H9 (cell line): ENCODE data around the gene ERMP1. TPM values are rescaled to one million over a fixed set of nuclear protein-coding genes. Genes with fewer than 3 reads are reported as not detected.

Experiments
- DNase-seq: peaks from one replicate; pipeline ENCODE4 v3.0.0-alpha.2; 2017
- H2AFZ ChIP-seq: one replicate; pipeline ENCODE4 v1.6.1; 2013; ENCODE audit warnings: mild to moderate bottlenecking, low read length, control low read depth, moderate library complexity
- H2AK5ac ChIP-seq: 2 replicates; pipeline ENCODE4 v1.6.1; 2013; ENCODE audit warnings: low read length, control low read depth, mixed read lengths; ENCODE audit not compliant: insufficient read length
- H2BK120ac ChIP-seq: one replicate; pipeline ENCODE4 v1.6.1; 2013; ENCODE audit warnings: low read depth, mild to moderate bottlenecking, low read length, control low read depth, inconsistent platforms; ENCODE audit not compliant: poor library complexity, severe bottlenecking
- H2BK12ac ChIP-seq: 2 replicates; pipeline ENCODE4 v1.6.1; 2013; ENCODE audit warnings: low read length, control low read depth, mixed read lengths, low read depth; ENCODE audit not compliant: insufficient read length
- H2BK15ac ChIP-seq: 2 replicates; pipeline ENCODE4 v1.6.1; 2013; ENCODE audit warnings: low read depth, low read length, control low read depth
- H2BK20ac ChIP-seq: one replicate; pipeline ENCODE4 v1.6.1; 2013; ENCODE audit warnings: low read depth, mild to moderate bottlenecking, low read length, control low read depth, inconsistent platforms; ENCODE audit not compliant: poor library complexity, severe bottlenecking
- H2BK5ac ChIP-seq: 2 replicates; pipeline ENCODE4 v1.6.1; 2013; ENCODE audit warnings: low read length, control low read depth, mixed read lengths; ENCODE audit not compliant: insufficient read length
- H3K14ac ChIP-seq: 2 replicates; pipeline ENCODE4 v1.6.1; 2013; ENCODE audit warnings: low read length, control low read depth; ENCODE audit not compliant: insufficient read depth
- H3K18ac ChIP-seq: 2 replicates; pipeline ENCODE4 v1.6.1; 2013; ENCODE audit warnings: low read depth, mild to moderate bottlenecking, mixed read lengths, low read length, control low read depth; ENCODE audit not compliant: insufficient read length
- H3K23ac ChIP-seq: 2 replicates; pipeline ENCODE4 v1.6.1; 2013; ENCODE audit warnings: low read length, control low read depth, mixed read lengths, low read depth; ENCODE audit not compliant: insufficient read length
- H3K23me2 ChIP-seq: 2 replicates; pipeline ENCODE4 v1.6.1; 2013; ENCODE audit warnings: low read depth, mild to moderate bottlenecking, mixed read lengths, low read length, control low read depth; ENCODE audit not compliant: insufficient read length, poor library complexity, severe bottlenecking
- H3K27ac ChIP-seq: 2 replicates; pipeline ENCODE4 v1.5.1; 2013; ENCODE audit warnings: low read length, control low read depth, mixed read lengths, low read depth; ENCODE audit not compliant: insufficient read length
- H3K27me3 ChIP-seq: 2 replicates; pipeline ENCODE4 v1.6.1; 2013; ENCODE audit warnings: low read length, control low read depth, inconsistent platforms; ENCODE audit not compliant: insufficient read depth
- H3K4ac ChIP-seq: 2 replicates; pipeline ENCODE4 v1.6.1; 2013; ENCODE audit warnings: low read depth, mild to moderate bottlenecking, control low read depth, inconsistent platforms, low read length, moderate library complexity
- H3K4me1 ChIP-seq: 2 replicates; pipeline ENCODE4 v1.6.1; 2013; ENCODE audit warnings: low read length, control low read depth, inconsistent platforms; ENCODE audit not compliant: insufficient read depth
- H3K4me2 ChIP-seq: 2 replicates; pipeline ENCODE4 v1.6.1; 2013; ENCODE audit warnings: low read length, control low read depth, mixed read lengths; ENCODE audit not compliant: insufficient read length, insufficient read depth
- H3K56ac ChIP-seq: 2 replicates; pipeline ENCODE4 v1.6.1; 2013; ENCODE audit warnings: low read depth, mild to moderate bottlenecking, mixed read lengths, low read length, control low read depth; ENCODE audit not compliant: insufficient read length
- H3K79me1 ChIP-seq: 2 replicates; pipeline ENCODE4 v1.6.1; 2013; ENCODE audit warnings: low read depth, mild to moderate bottlenecking, moderate library complexity, low read length, control low read depth, inconsistent platforms; ENCODE audit not compliant: insufficient read depth, poor library complexity, severe bottlenecking
- H3K79me2 ChIP-seq: 2 replicates; pipeline ENCODE4 v1.6.1; 2013; ENCODE audit warnings: low read length, control low read depth, inconsistent platforms; ENCODE audit not compliant: insufficient read depth
- H3K9ac ChIP-seq: 2 replicates; pipeline ENCODE4 v1.6.1; 2013; ENCODE audit warnings: low read length, control low read depth, mixed read lengths; ENCODE audit not compliant: insufficient read length; ENCODE audit errors: extremely low read depth
- H3K9me3 ChIP-seq: one replicate; pipeline ENCODE4 v1.6.1; 2013; ENCODE audit warnings: low read depth, low read length, inconsistent platforms; ENCODE audit not compliant: control insufficient read depth
- H3T11ph ChIP-seq: one replicate; pipeline ENCODE4 v1.6.1; 2013; ENCODE audit warnings: mild to moderate bottlenecking, low read length, control low read depth, inconsistent platforms
- H4K20me1 ChIP-seq: one replicate; pipeline ENCODE4 v1.6.1; 2013; ENCODE audit not compliant: control insufficient read depth, insufficient read length, insufficient read depth
- H4K5ac ChIP-seq: 2 replicates; pipeline ENCODE4 v1.6.1; 2013; ENCODE audit warnings: low read depth, mild to moderate bottlenecking, mixed read lengths, low read length, control low read depth; ENCODE audit not compliant: insufficient read length
- H4K8ac ChIP-seq: replicated peaks from 2 replicates; pipeline ENCODE4 v1.6.1; 2013; ENCODE audit warnings: low read length, control low read depth, mixed read lengths, low read depth; ENCODE audit not compliant: insufficient read length
- H4K91ac ChIP-seq: 2 replicates; pipeline ENCODE4 v1.6.1; 2013; ENCODE audit warnings: low read depth, mild to moderate bottlenecking, moderate library complexity, mixed read lengths, low read length, control low read depth; ENCODE audit not compliant: insufficient read length
- H3K27ac Mint-ChIP-seq, 3 experiments: 2 replicates in 2 of 3; 3 replicates in 1 of 3; pipeline ENCODE4 v1.8.0; 2020 to 2021; ENCODE audit warnings: mixed read lengths in 3 of 3, mild to moderate bottlenecking in 1 of 3, moderate library complexity in 1 of 3
- H3K27me3 Mint-ChIP-seq: 2 replicates; pipeline ENCODE4 v1.8.0; 2021; ENCODE audit warnings: low read depth, mild to moderate bottlenecking, moderate library complexity, mixed read lengths
- H3K36me3 Mint-ChIP-seq, 3 experiments: 2 replicates in 2 of 3; 3 replicates in 1 of 3; pipeline ENCODE4 v1.8.0; 2020 to 2021; ENCODE audit warnings: low read depth in 3 of 3, mixed read lengths in 3 of 3; ENCODE audit not compliant: insufficient read depth in 1 of 3
- H3K4me1 Mint-ChIP-seq, 2 experiments: 2 replicates each; pipeline ENCODE4 v1.8.0; 2020; ENCODE audit warnings: mixed read lengths in 2 of 2
- H3K4me3 Mint-ChIP-seq, 2 experiments: 2 replicates in 1 of 2; 3 replicates in 1 of 2; pipeline ENCODE4 v1.8.0; 2020 to 2021; ENCODE audit warnings: mild to moderate bottlenecking in 2 of 2, mixed read lengths in 2 of 2, moderate library complexity in 1 of 2
- H3K9me3 Mint-ChIP-seq, 2 experiments: 2 replicates in 1 of 2; 3 replicates in 1 of 2; pipeline ENCODE4 v1.8.0; 2020; ENCODE audit warnings: mild to moderate bottlenecking in 2 of 2, mixed read lengths in 2 of 2, moderate library complexity in 1 of 2
- CTCF ChIP-seq: fragments of 200-600 bp; sonication (generic); conservative IDR thresholded peaks from 3 replicates; pipeline ENCODE4 v1.8.0; 2021; ENCODE audit warnings: antibody characterized with exemption, mild to moderate bottlenecking
- WGBS: extraction: QIAGEN DNeasy Blood & Tissue Kit; methylation state at CpG from one replicate; pipeline ENCODE4 v1.1.7; 2013; ENCODE audit warnings: missing lambda C conversion rate, low lambda C conversion rate, mixed read lengths; ENCODE audit not compliant: insufficient read length; ENCODE audit errors: extremely low coverage; 5-methylcytosine and 5-hydroxymethylcytosine counted together
- total RNA-seq: library from RNA; stranded (reverse); gene quantifications from 2 replicates; pipeline ENCODE4 v1.2.1, GENCODE V29; 2021

ERMP1 gene
- total RNA-seq, 1 experiment from 2014 or later: 20.2 TPM

DNA sequence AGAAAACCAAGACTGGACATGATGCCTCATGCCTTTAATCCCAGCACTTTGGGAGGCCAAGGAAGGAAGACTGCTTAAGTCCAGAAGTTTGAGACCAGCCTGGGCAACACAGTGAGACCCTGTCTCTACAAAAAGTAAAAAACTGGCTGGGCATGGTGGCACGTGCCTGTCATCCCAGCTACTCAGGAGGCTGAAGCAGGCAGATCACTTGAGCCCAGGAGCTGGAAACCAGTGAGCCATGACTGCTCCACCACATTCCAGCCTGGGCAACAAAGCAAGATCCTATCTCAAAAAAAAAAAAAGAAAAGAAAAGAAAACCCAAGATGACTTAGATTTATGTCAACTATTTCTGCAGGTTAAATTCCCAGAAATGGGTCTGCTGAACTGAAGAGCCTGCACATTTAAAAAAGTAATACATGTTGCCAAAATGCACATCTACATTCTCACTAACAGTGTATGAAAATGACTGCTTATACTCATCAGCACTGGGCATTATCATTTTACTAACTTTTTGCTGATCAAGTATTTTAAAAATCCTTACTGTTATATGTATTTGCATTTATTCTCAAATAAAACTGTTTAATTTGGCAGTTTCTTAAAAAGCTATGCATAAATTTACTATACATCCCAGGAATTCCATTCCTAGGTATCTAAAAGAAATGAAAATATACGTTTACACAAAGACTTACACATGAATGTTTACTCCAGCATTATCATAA, 14.3 kb downstream of the ERMP1 start:
- TF ChIP-seq CTCF: no peak
- no peak overlapping the region for H4K5ac ChIP-seq
- no peak overlapping the region for H3K56ac ChIP-seq
- Mint-ChIP-seq H3K4me3 (no peak overlapping the region), H3K36me3 (peaks cover 4 to 20% (median 16%) of the 10 kb centered on the region in 3 experiments; a peak in 5 of 7 replicates), H3K4me1 (no peaks in the 10 kb centered on the region), H3K27me3 (no peaks in the 10 kb centered on the region), H3K9me3 (no peaks in the 10 kb centered on the region), H3K27ac (no peak overlapping the region; a peak in 1 of 7 replicates)
- no peak overlapping the region for H2AK5ac ChIP-seq
- no peak overlapping the region for H3T11ph ChIP-seq
- no peaks in the 10 kb centered on the region for H3K27me3 ChIP-seq
- H2BK120ac ChIP-seq: no peak overlapping the region
- no peak overlapping the region for H3K14ac ChIP-seq
- H3K79me1 ChIP-seq: no peaks in the 10 kb centered on the region
- H3K4me1 ChIP-seq: no peaks in the 10 kb centered on the region
- no peak overlapping the region for H2BK5ac ChIP-seq
- H4K20me1 ChIP-seq: no peaks in the 10 kb centered on the region
- H2AFZ ChIP-seq: no peak overlapping the region
- DNase-seq: no peak
- H3K9me3 ChIP-seq: no peaks in the 10 kb centered on the region
- H3K23ac ChIP-seq: no peak overlapping the region
- no peak overlapping the region for H3K18ac ChIP-seq
- H3K23me2 ChIP-seq: no peaks in the 10 kb centered on the region
- H2BK12ac ChIP-seq: no peak overlapping the region
- no peak overlapping the region for H2BK20ac ChIP-seq
- no peak overlapping the region for H3K4ac ChIP-seq
- no peak overlapping the region for H3K4me2 ChIP-seq
- no peaks in the 10 kb centered on the region for H3K79me2 ChIP-seq
- no peak overlapping the region for H4K8ac ChIP-seq
- no peak overlapping the region for H2BK15ac ChIP-seq
- H3K9ac ChIP-seq: no peak overlapping the region
- H3K27ac ChIP-seq: no peak overlapping the region
- H4K91ac ChIP-seq: no peak overlapping the region
- no CpG with 5 or more reads among the region's 2 CpGs for WGBS
